Ectodermal cell (in vitro differentiated cells): ENCODE data around the gene C3orf18.

ENCODE experiments used
- H3K27ac ChIP-seq: 2 replicates; pipeline ENCODE4 v1.7.0; 2013; ENCODE audit warnings: mild to moderate bottlenecking, low read depth, low read length; ENCODE audit not compliant: insufficient read depth, poor library complexity, severe bottlenecking
- H3K27me3 ChIP-seq: 2 replicates; pipeline ENCODE4 v1.7.0; 2013; ENCODE audit warnings: mild to moderate bottlenecking, low read length; ENCODE audit not compliant: insufficient read depth, control insufficient read depth, poor library complexity, severe bottlenecking
- H3K36me3 ChIP-seq: one replicate; pipeline ENCODE4 v1.7.0; 2013; ENCODE audit warnings: low read length; ENCODE audit not compliant: control insufficient read depth, insufficient read depth
- H3K4me1 ChIP-seq: one replicate; pipeline ENCODE4 v1.7.0; 2013; ENCODE audit warnings: low read length; ENCODE audit not compliant: control insufficient read depth, insufficient read depth
- H3K4me3 ChIP-seq: 2 replicates; pipeline ENCODE4 v1.7.0; 2013; ENCODE audit warnings: low read depth, low read length, control low read depth; ENCODE audit not compliant: insufficient read depth
- H3K9me3 ChIP-seq: 2 replicates; pipeline ENCODE4 v1.7.0; 2013; ENCODE audit warnings: mild to moderate bottlenecking, low read length, moderate library complexity; ENCODE audit not compliant: control insufficient read depth
- WGBS, 2 experiments: methylation state at CpG; one replicate each; pipeline ENCODE4 v1.1.7; 2013; ENCODE audit warnings: missing lambda C conversion rate in 2 of 2; 5-methylcytosine and 5-hydroxymethylcytosine counted together

C3orf18 gene

DNA sequence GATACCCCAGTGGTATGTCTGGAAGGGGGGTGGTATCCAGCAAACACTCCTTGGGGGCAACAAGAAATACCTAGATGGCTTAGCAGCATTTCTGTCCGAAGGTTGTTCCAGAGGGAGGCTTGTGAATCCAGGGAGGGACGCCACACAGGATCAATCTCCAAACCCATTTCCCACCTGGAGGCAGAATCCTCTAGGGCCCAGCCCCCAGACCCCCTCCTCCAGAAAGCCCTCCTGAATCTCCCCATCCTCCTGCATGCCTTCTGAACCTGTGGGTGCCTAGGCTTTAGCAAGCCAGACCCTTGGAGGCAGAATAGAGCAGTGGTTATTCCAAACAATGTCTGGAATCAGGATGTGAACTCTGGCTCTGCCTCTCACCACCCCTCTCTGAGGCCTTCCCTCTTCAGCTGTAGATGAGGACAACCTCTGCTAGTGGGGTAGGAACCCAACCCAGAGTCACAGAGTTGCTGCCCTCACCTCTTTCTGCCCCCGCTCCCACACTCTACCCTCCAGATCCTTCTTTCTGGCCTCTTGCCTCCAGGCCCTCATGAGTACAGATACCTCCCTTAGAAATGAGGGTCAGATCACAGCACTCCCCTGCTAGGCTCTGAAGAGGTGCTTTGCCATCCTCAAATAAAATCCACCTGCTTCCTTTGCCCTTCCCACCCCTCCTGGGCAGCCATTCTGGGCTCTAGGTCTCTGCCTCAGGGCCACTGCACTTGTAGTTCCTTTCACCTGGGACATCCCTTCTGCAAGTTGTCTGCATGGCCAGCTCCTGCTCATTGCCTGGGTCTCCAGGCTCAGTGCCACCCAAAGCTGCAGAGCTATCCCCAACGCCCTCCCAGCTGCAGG, 35.9 kb upstream of the C3orf18 start:
- H3K4me3 ChIP-seq = no peak overlapping the region
- no peaks in the 10 kb centered on the region for H3K36me3 ChIP-seq
- H3K27me3 ChIP-seq = no peaks in the 10 kb centered on the region
- H3K9me3 ChIP-seq = no peaks in the 10 kb centered on the region
- 75 to 76% methylated on average over 4 of the region's 4 CpGs for WGBS, 2 experiments
- H3K27ac ChIP-seq = no peak overlapping the region
- H3K4me1 ChIP-seq = no peaks in the 10 kb centered on the region

DNA sequence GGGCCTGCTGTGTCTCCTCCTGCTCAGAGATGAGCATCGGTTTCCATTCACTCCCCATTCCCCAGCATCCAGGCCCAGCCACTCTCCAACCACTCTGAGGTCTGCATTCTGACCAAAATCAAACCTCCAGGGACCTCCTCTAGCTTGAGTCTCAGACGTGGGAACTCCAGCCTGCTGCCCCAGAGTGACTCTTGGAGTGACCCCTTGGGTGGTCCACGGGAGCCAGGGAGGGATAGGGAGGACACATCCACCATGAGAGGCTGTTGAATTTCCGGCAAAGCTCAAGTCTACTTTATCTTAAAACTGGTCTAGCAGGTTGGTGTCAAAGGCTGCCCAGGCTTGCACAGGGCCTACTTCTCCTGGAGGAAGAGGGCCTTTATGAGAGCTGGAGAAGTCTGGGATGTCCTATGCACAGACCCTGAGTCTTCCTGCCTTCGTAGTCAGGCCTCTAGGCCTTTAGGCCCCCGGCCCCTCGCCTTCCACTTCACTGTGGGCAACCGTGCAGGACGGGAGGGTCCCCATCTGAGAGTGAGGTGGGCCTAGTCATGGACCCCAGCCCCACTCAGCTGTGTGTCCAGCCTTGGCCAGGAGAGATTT, 35.1 kb upstream of the C3orf18 start:
- Histone ChIP-seq H3K36me3 (no peaks in the 10 kb centered on the region), H3K4me1 (no peaks in the 10 kb centered on the region), H3K9me3 (no peaks in the 10 kb centered on the region), H3K27me3 (no peaks in the 10 kb centered on the region), H3K4me3 (no peak overlapping the region), H3K27ac (no peak overlapping the region)
- 88 to 90% methylated on average over 9 of the region's 9 CpGs for WGBS, 2 experiments

DNA sequence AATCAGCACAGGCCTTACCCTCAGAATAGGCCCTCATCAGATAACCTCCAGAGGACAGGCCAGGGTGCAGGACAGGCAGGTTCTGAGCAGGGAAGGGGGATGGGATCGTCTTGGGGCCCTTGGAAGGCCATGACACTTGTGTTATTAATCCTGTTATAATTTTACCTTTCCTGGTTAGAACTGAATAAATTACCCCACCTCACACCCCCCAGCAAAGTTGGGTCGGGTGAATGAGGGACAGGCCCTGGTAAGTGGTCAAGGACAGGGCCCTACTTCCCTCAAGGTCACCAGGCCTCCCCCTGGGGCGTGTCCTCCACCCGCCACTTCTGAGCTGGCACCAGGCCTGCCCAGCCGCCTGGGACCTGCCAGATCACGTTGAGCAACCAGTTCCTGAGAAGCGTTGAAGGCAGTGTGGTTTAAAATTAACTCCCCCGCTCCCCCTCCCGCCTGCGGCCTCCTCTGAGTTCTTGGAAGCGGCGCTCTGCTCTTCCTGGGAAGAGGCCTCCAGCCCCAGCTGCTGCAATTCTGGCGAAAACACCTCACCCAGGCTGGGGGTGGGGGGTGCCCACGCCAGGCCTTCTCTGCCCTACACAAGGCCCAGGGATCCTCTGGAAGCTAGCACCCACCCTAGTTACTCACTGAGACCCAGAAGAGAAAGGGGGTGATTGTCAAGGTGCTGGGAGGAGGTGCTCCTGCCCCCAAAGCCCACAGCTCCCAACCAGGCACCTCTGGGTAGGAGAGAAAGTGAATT, 33.5 kb upstream of the C3orf18 start:
- Histone ChIP-seq H3K4me1 (no peaks in the 10 kb centered on the region), H3K4me3 (no peak overlapping the region), H3K36me3 (no peaks in the 10 kb centered on the region), H3K9me3 (no peaks in the 10 kb centered on the region), H3K27ac (no peak overlapping the region), H3K27me3 (no peaks in the 10 kb centered on the region)
- WGBS, 2 experiments = 83 to 84% methylated on average over 14 of the region's 14 CpGs

DNA sequence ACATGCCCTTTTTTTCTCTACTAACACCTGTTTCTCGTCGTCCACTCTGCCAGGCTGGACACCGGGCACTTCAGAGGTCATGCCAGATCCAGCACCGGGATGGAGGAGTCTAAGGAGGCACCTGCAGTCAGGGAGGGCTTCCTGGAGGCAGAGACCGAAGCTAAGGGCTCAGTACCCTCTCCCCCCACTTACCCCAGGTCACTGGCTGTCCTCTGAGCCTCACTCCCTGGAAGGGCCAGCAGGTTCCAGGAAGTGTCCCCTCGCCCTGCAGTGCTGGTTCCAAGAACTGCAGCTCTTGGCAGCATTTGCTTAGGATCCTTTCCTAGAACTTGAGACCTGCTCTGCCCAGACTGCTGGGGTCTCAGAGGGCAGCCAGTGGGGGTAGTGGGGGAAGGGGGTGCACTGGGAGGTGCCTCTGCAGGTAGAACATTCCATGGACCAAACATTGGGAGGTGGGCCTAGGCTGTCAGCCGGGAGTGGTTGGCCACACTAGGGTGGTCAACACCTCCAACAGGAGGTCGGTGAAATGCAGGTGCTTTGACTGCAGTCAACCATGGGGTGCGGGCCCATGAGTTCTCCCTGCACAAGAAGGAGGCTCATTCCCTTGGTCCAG, 32.7 kb upstream of the C3orf18 start:
- Histone ChIP-seq H3K27ac (no peak overlapping the region), H3K27me3 (no peaks in the 10 kb centered on the region), H3K36me3 (no peaks in the 10 kb centered on the region), H3K4me1 (no peaks in the 10 kb centered on the region), H3K4me3 (no peak overlapping the region), H3K9me3 (no peaks in the 10 kb centered on the region)
- WGBS, 2 experiments = 92% methylated on average over 9 of the region's 9 CpGs

DNA sequence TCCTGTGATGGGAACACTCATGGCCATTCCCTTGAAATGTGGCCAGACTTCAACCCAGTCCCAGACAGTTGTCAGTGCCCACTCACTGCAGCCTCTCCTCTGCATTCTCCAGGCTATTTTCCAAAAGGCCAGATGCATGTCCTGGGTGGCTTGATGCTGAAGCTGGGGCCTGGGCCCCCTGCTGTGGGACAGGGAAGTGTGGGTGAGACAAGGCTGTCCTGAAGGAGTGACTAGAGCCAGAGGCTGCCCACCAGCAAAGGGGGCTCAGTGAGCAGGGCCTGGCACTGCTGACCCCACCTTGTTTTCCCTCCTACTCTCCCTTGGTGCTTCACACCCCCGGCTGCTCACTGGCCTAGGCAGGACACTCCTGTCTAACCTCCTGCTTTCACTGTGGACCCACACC, 32.2 kb upstream of the C3orf18 start:
- WGBS, 2 experiments = 88 to 100% methylated on average over 1 of the region's 1 CpG
- Histone ChIP-seq H3K9me3 (no peaks in the 10 kb centered on the region), H3K4me3 (no peak overlapping the region), H3K27ac (no peak overlapping the region), H3K36me3 (no peaks in the 10 kb centered on the region), H3K4me1 (no peaks in the 10 kb centered on the region), H3K27me3 (no peaks in the 10 kb centered on the region)

DNA sequence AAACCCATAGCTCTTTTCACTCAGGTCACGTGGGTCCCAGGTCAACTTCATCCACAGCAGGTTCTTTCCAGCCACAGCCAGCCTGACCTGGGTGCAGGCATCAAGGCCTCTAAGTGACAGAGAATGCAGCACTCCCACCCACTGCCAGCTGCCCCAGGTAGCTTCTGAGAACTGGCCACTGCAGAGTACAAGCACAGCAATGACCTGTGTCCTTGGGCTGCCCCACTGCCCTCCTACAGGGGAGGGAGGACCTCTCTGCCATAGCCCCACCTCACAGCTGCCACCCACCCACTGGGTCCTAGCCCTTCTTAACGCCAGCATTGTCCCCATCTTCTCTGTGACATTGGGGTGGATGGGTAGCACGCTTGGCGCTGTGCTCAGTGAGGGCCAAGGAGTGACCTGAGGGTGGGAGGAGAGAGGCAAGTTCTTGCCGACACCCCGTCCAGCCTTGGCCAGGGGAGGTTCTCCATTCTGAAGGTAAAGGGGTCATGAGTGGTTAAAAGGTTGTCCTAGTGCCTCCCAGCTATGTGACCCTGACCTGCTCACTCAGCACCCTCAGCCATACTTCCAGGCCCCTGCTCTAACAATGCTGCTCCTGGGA, 31.7 kb upstream of the C3orf18 start:
- H3K9me3 ChIP-seq = no peaks in the 10 kb centered on the region
- H3K27ac ChIP-seq = no peak overlapping the region
- H3K27me3 ChIP-seq = no peaks in the 10 kb centered on the region
- H3K4me3 ChIP-seq = no peak overlapping the region
- 82% methylated on average over 6 of the region's 6 CpGs for WGBS, 2 experiments
- H3K4me1 ChIP-seq = no peaks in the 10 kb centered on the region
- no peaks in the 10 kb centered on the region for H3K36me3 ChIP-seq

DNA sequence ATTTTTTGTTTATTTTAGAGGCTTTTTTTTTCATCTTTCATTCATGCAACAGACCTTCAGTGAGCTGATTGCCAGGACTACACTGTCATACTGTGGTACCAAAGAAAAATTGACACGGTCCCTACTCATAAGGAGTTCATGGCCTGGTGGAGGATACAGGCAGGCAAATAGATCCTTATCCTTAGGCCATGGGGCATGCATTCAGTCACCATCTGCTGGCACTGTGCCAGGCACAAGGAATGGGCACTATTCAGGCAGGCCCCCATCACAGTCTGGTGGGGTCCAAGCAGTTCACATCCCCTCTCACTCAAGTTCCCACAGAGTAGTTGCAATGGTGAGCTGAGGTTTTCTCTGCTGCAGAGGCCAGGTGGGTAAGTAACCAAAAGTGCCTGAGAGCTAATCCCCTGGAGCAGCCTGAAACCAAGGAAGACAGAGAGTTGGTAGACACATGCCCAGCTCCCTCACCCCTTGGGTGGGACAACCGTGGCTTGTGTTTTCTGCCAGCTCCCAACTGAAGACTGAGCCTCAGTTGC, 26.8 kb upstream of the C3orf18 start:
- 65 to 77% methylated on average over 2 of the region's 2 CpGs for WGBS, 2 experiments
- Histone ChIP-seq H3K4me3 (no peak overlapping the region), H3K27me3 (no peaks in the 10 kb centered on the region), H3K36me3 (no peaks in the 10 kb centered on the region), H3K9me3 (no peaks in the 10 kb centered on the region), H3K4me1 (no peaks in the 10 kb centered on the region), H3K27ac (no peak overlapping the region)

DNA sequence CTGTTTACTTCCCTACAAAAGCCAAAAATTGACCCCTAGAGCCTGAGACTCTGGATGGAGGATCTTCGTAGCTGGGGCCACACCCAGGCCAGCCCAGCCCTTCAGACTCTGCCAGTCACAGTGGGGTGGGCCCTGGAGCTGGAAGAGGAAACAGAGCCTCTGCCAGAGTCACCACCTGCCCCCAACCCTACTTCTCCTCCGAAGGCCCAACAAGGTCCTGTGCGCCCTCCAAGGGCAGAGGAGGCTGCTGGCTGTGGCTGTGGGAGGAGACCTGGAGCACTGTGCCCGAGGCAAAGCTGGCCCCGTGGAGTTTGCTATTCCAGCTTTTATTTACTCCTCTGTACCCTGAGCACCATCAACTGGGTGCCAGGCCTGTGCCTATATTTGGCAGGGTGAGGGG, 25.0 kb upstream of the C3orf18 start:
- no peaks in the 10 kb centered on the region for H3K36me3 ChIP-seq
- no peak overlapping the region for H3K27ac ChIP-seq
- H3K4me1 ChIP-seq = no peaks in the 10 kb centered on the region
- WGBS, 2 experiments = 78% methylated on average over 5 of the region's 5 CpGs
- H3K27me3 ChIP-seq = no peaks in the 10 kb centered on the region
- H3K9me3 ChIP-seq = no peaks in the 10 kb centered on the region
- H3K4me3 ChIP-seq = no peak overlapping the region

DNA sequence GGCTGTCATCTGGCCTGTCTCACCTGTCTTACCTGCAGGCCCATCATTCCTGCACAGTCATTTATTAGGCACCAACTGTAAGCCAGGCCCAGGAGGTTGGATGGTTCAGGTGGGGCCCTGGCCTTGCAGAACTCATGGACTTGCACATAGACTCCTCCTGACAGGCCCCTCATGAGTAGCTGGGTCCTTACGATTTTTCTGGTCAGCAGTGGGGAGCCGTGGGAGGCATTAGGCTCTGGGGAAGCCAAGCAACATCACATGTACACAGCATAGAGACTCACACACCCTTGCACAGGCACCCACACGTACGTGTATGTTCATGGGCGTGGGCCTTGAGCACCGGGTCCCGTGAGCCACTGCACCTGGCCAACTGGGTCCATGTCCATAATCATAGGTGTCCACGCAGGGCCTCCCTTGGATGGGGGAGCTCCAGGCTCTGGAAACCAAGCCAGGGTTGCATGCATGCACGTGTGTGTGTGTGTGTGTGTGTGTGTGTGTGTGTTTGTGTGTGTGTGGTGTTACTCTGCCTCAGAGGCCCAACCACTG, 23.7 kb upstream of the C3orf18 start:
- no peaks in the 10 kb centered on the region for H3K9me3 ChIP-seq
- H3K4me3 ChIP-seq = no peak overlapping the region
- H3K27ac ChIP-seq = no peak overlapping the region
- WGBS, 2 experiments = 87 to 90% methylated on average over 9 of the region's 9 CpGs
- no peaks in the 10 kb centered on the region for H3K36me3 ChIP-seq
- H3K4me1 ChIP-seq = no peaks in the 10 kb centered on the region
- no peaks in the 10 kb centered on the region for H3K27me3 ChIP-seq
